C4-2B (cell line): ENCODE measurements around the gene RIMBP2.

Experiments
- ZFX ChIP-seq: fragments of 450-650 bp; IDR thresholded peaks from 2 replicates; pipeline ENCODE4 v1.6.1; 2017
- TF ChIP-seq, protein P1 (sequence below): fragments of 450-650 bp; conservative IDR thresholded peaks from 2 replicates; pipeline ENCODE4 v1.5.1; 2017; ENCODE audit warnings: mild to moderate bottlenecking

DNA sequence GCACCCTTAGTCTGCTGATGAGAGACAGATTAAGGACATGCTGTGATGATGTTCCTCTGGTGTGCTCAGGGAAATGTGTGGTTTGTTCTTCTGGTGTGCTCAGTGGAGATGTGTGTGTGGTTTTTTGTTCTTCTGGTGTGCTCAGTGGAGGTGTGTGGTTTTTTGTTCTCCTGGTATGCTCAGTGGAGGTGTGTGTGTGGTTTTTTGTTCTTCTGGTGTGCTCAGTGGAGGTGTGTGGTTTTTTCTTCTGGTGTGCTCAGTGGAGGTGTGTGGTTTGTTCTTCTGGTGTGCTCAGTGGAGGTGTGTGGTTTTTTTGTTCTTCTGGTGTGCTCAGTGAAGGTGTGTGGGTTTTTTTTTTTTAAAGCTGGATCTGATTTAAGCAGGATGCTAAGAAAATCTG lies 363.0 kb downstream of the RIMBP2 start:
- TF ChIP-seq, protein P1, sequence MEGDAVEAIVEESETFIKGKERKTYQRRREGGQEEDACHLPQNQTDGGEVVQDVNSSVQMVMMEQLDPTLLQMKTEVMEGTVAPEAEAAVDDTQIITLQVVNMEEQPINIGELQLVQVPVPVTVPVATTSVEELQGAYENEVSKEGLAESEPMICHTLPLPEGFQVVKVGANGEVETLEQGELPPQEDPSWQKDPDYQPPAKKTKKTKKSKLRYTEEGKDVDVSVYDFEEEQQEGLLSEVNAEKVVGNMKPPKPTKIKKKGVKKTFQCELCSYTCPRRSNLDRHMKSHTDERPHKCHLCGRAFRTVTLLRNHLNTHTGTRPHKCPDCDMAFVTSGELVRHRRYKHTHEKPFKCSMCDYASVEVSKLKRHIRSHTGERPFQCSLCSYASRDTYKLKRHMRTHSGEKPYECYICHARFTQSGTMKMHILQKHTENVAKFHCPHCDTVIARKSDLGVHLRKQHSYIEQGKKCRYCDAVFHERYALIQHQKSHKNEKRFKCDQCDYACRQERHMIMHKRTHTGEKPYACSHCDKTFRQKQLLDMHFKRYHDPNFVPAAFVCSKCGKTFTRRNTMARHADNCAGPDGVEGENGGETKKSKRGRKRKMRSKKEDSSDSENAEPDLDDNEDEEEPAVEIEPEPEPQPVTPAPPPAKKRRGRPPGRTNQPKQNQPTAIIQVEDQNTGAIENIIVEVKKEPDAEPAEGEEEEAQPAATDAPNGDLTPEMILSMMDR, result no peak
- no peak for TF ChIP-seq ZFX
